Activated T-cell treated with anti-CD3 and anti-CD28 coated beads, Interleukin-2, amount 50 U/mL, for 72 hours (primary cell): ENCODE measurements around the gene PTPRU. TPM values are rescaled to one million over a fixed set of nuclear protein-coding genes. Genes with fewer than 3 reads are reported as not detected.

ENCODE experiments used
- ATAC-seq, 2 donors: fragments of 150-1000 bp; cut with Tn5 transposase; replicated peaks in 1 of 2; 2 replicates each; pipeline ENCODE4 v1.10.0; 2021; ENCODE audit warnings: moderate library complexity in 2 of 2, mild to moderate bottlenecking in 1 of 2
- DNase-seq, 2 donors: peaks; one replicate each; pipeline ENCODE4 v3.0.0; 2021 to 2022; ENCODE audit warnings: mixed read lengths in 1 of 2
- H3K27ac Mint-ChIP-seq: one replicate; pipeline ENCODE4 v1.8.0; 2022; ENCODE audit warnings: mild to moderate bottlenecking, moderate library complexity, mixed read lengths
- H3K27me3 Mint-ChIP-seq: one replicate; pipeline ENCODE4 v1.8.0; 2022; ENCODE audit warnings: low read depth, mixed read lengths
- H3K36me3 Mint-ChIP-seq, 2 donors: one replicate each; pipeline ENCODE4 v1.8.0; 2022; ENCODE audit warnings: mixed read lengths in 2 of 2, mild to moderate bottlenecking in 1 of 2; ENCODE audit not compliant: insufficient read depth in 2 of 2
- H3K4me1 Mint-ChIP-seq: one replicate; pipeline ENCODE4 v1.8.0; 2022; ENCODE audit warnings: low read depth, mixed read lengths
- H3K4me3 Mint-ChIP-seq, 2 donors: one replicate each; pipeline ENCODE4 v1.8.0; 2022; ENCODE audit warnings: mild to moderate bottlenecking in 2 of 2, mixed read lengths in 2 of 2, moderate library complexity in 2 of 2
- H3K9me3 Mint-ChIP-seq, 2 donors: one replicate each; pipeline ENCODE4 v1.8.0; 2022; ENCODE audit warnings: mixed read lengths in 2 of 2
- total RNA-seq, 2 donors: library from RNA; stranded (reverse); gene quantifications; one replicate each; pipeline ENCODE4 v1.2.3, GENCODE V29; 2022

The PTPRU gene
- total RNA-seq, 2 donors from 2014 or later, result 0.17 to 0.83 TPM

GRCh38 chr1:29240986-29241385, 4.7 kb downstream of the PTPRU start:
- H3K4me3 Mint-ChIP-seq, result no peak overlapping the region
- H3K27ac Mint-ChIP-seq, result no peak overlapping the region
- ATAC-seq (no peak), DNase-seq (no peak)
- H3K27me3 Mint-ChIP-seq, result peaks cover 52% of the 10 kb centered on the region
- H3K4me1 Mint-ChIP-seq, result peaks cover 15% of the 10 kb centered on the region
- peaks cover 3 to 6% of the 10 kb centered on the region in 2 donors for H3K36me3 Mint-ChIP-seq
- no peaks in the 10 kb centered on the region for H3K9me3 Mint-ChIP-seq

- DNase-seq (no peak), ATAC-seq (no peak)
- Mint-ChIP-seq H3K27ac (no peak overlapping the region), H3K4me1 (peaks cover 6% of the 10 kb centered on the region), H3K36me3 (no peaks in the 10 kb centered on the region), H3K27me3 (peaks cover 36% of the 10 kb centered on the region), H3K9me3 (no peaks in the 10 kb centered on the region), H3K4me3 (no peak overlapping the region)
Observed at GRCh38 chr1:29243023-29243870, 6.9 kb downstream of the PTPRU start.

GRCh38 chr1:29243871-29244200, 7.5 kb downstream of the PTPRU start:
- peaks cover under 1% of the 10 kb centered on the region for H3K4me1 Mint-ChIP-seq
- DNase-seq (no peak), ATAC-seq (no peak)
- no peak overlapping the region for H3K27ac Mint-ChIP-seq
- H3K36me3 Mint-ChIP-seq, result no peaks in the 10 kb centered on the region
- H3K4me3 Mint-ChIP-seq, result no peak overlapping the region
- no peaks in the 10 kb centered on the region for H3K9me3 Mint-ChIP-seq
- H3K27me3 Mint-ChIP-seq, result peaks cover 30% of the 10 kb centered on the region

- H3K4me3 Mint-ChIP-seq, result no peak overlapping the region
- H3K9me3 Mint-ChIP-seq, result no peaks in the 10 kb centered on the region
- no peaks in the 10 kb centered on the region for H3K36me3 Mint-ChIP-seq
- peaks cover 16% of the 10 kb centered on the region for H3K27me3 Mint-ChIP-seq
- ATAC-seq (no peak), DNase-seq (no peak)
- no peaks in the 10 kb centered on the region for H3K4me1 Mint-ChIP-seq
- no peak overlapping the region for H3K27ac Mint-ChIP-seq
Observed at GRCh38 chr1:29245261-29245660, 8.9 kb downstream of the PTPRU start.

GRCh38 chr1:29245876-29246275, 9.6 kb downstream of the PTPRU start:
- peak in 1 of 2 donors; percentile 21 for DNase-seq

GRCh38 chr1:29247044-29247443, 10.7 kb downstream of the PTPRU start:
- H3K27ac Mint-ChIP-seq, result no peak overlapping the region
- no peak for ATAC-seq
- DNase-seq, result no peak
- no peak overlapping the region for H3K4me3 Mint-ChIP-seq
- no peaks in the 10 kb centered on the region for H3K27me3 Mint-ChIP-seq
- H3K36me3 Mint-ChIP-seq, result no peaks in the 10 kb centered on the region
- H3K4me1 Mint-ChIP-seq, result no peaks in the 10 kb centered on the region
- H3K9me3 Mint-ChIP-seq, result no peaks in the 10 kb centered on the region

More at GRCh38 chr1:29245876-29246275, 9.6 kb downstream of the PTPRU start:
- Mint-ChIP-seq H3K9me3 (no peaks in the 10 kb centered on the region), H3K27me3 (peaks cover 11% of the 10 kb centered on the region), H3K36me3 (no peaks in the 10 kb centered on the region), H3K27ac (no peak overlapping the region), H3K4me3 (no peak overlapping the region), H3K4me1 (no peaks in the 10 kb centered on the region)
- ATAC-seq, result peak in 1 of 2 donors; percentile 55

- no peaks in the 10 kb centered on the region for H3K27me3 Mint-ChIP-seq
- H3K4me1 Mint-ChIP-seq, result no peaks in the 10 kb centered on the region
- DNase-seq (no peak), ATAC-seq (no peak)
- H3K9me3 Mint-ChIP-seq, result no peaks in the 10 kb centered on the region
- no peak overlapping the region for H3K27ac Mint-ChIP-seq
- H3K36me3 Mint-ChIP-seq, result no peaks in the 10 kb centered on the region
- no peak overlapping the region for H3K4me3 Mint-ChIP-seq
Observed at GRCh38 chr1:29247571-29248273, 11.4 kb downstream of the PTPRU start.

GRCh38 chr1:29248409-29248808, 12.1 kb downstream of the PTPRU start:
- H3K4me3 Mint-ChIP-seq, result no peak overlapping the region
- H3K9me3 Mint-ChIP-seq, result no peaks in the 10 kb centered on the region
- DNase-seq (no peak), ATAC-seq (no peak)
- no peaks in the 10 kb centered on the region for H3K27me3 Mint-ChIP-seq
- H3K4me1 Mint-ChIP-seq, result no peaks in the 10 kb centered on the region
- H3K36me3 Mint-ChIP-seq, result no peaks in the 10 kb centered on the region
- no peak overlapping the region for H3K27ac Mint-ChIP-seq

- Mint-ChIP-seq H3K4me1 (no peaks in the 10 kb centered on the region), H3K4me3 (no peak overlapping the region), H3K27me3 (no peaks in the 10 kb centered on the region), H3K27ac (no peak overlapping the region), H3K36me3 (no peaks in the 10 kb centered on the region), H3K9me3 (no peaks in the 10 kb centered on the region)
- ATAC-seq (no peak), DNase-seq (no peak)
Observed at GRCh38 chr1:29249170-29249691, 12.9 kb downstream of the PTPRU start.

- DNase-seq (no peak), ATAC-seq (no peak)
- Mint-ChIP-seq H3K36me3 (no peaks in the 10 kb centered on the region), H3K27me3 (no peaks in the 10 kb centered on the region), H3K9me3 (no peaks in the 10 kb centered on the region), H3K27ac (no peak overlapping the region), H3K4me1 (no peaks in the 10 kb centered on the region), H3K4me3 (no peak overlapping the region)
Observed at GRCh38 chr1:29249951-29250581, 13.7 kb downstream of the PTPRU start.

GRCh38 chr1:29251164-29252124, 15.1 kb downstream of the PTPRU start:
- ATAC-seq, result no peak
- Mint-ChIP-seq H3K27me3 (peaks cover under 1% of the 10 kb centered on the region), H3K9me3 (no peaks in the 10 kb centered on the region), H3K4me1 (no peaks in the 10 kb centered on the region), H3K4me3 (no peak overlapping the region), H3K36me3 (no peaks in the 10 kb centered on the region), H3K27ac (no peak overlapping the region)
- no peak for DNase-seq

- H3K4me1 Mint-ChIP-seq, result no peaks in the 10 kb centered on the region
- no peak overlapping the region for H3K27ac Mint-ChIP-seq
- no peak overlapping the region for H3K4me3 Mint-ChIP-seq
- no peaks in the 10 kb centered on the region for H3K9me3 Mint-ChIP-seq
- no peak for ATAC-seq
- H3K36me3 Mint-ChIP-seq, result no peaks in the 10 kb centered on the region
- H3K27me3 Mint-ChIP-seq, result peaks cover 10% of the 10 kb centered on the region
- DNase-seq, result no peak
Observed at GRCh38 chr1:29253180-29253579, 16.9 kb downstream of the PTPRU start.
